ENCODE data around the gene DCP1A.

DCP1A gene

GRCh38 chr3:53380306-53380705 lies 33.0 kb upstream of the DCP1A start:
- Histone ChIP-seq H3F3A (ENCODE audit: insufficient read depth, low read length) (no peaks in the 10 kb centered on the region), H3K9me2 (ENCODE audit: low read depth, low read length) (no peaks in the 10 kb centered on the region), H3K27ac (ENCODE audit: low read depth, low read length, poor library complexity, severe bottlenecking) (no peak overlapping the region), H3K9me3 (ENCODE audit: low read length) (no peaks in the 10 kb centered on the region), H3K79me2 (ENCODE audit: insufficient read depth, low read length) (no peaks in the 10 kb centered on the region), H3K9ac (ENCODE audit: low read length) (no peak overlapping the region), H3K36me3 (ENCODE audit: insufficient read depth, low read length) (no peaks in the 10 kb centered on the region), H4K20me1 (ENCODE audit: insufficient read depth, low read length) (no peaks in the 10 kb centered on the region), H2AFZ (ENCODE audit: low read length) (no peak overlapping the region), H3K27me3 (ENCODE audit: insufficient read depth, low read length) (no peaks in the 10 kb centered on the region), H3K4me1 (ENCODE audit: insufficient read depth, low read length, severe bottlenecking) (no peaks in the 10 kb centered on the region), H3K4me3 (ENCODE audit: low read depth, low read length, poor library complexity, severe bottlenecking) (no peak overlapping the region), H3K4me2 (ENCODE audit: low read length) (no peak overlapping the region)
- no peak for TF ChIP-seq CTCF (IDR thresholded peaks at IDR 0.05; ENCODE audit: low read length)
- no peak for TF ChIP-seq EZH2 (IDR thresholded peaks at IDR 0.05; ENCODE audit: borderline replicate concordance, low read length)

- TF ChIP-seq EZH2 (IDR thresholded peaks at IDR 0.05; ENCODE audit: borderline replicate concordance, low read length) (no peak), CTCF (IDR thresholded peaks at IDR 0.05; ENCODE audit: low read length) (no peak)
- no peaks in the 10 kb centered on the region for H3K4me1 ChIP-seq (ENCODE audit: insufficient read depth, low read length, severe bottlenecking)
- no peak overlapping the region for H3K9ac ChIP-seq (ENCODE audit: low read length)
- H4K20me1 ChIP-seq (ENCODE audit: insufficient read depth, low read length): no peaks in the 10 kb centered on the region
- H3K4me2 ChIP-seq (ENCODE audit: low read length): no peak overlapping the region
- no peaks in the 10 kb centered on the region for H3K36me3 ChIP-seq (ENCODE audit: insufficient read depth, low read length)
- H3K9me3 ChIP-seq (ENCODE audit: low read length): no peaks in the 10 kb centered on the region
- no peaks in the 10 kb centered on the region for H3F3A ChIP-seq (ENCODE audit: insufficient read depth, low read length)
- H3K9me2 ChIP-seq (ENCODE audit: low read depth, low read length): no peaks in the 10 kb centered on the region
- H3K27me3 ChIP-seq (ENCODE audit: insufficient read depth, low read length): no peaks in the 10 kb centered on the region
- H3K4me3 ChIP-seq (ENCODE audit: low read depth, low read length, poor library complexity, severe bottlenecking): no peak overlapping the region
- no peaks in the 10 kb centered on the region for H3K79me2 ChIP-seq (ENCODE audit: insufficient read depth, low read length)
- no peak overlapping the region for H2AFZ ChIP-seq (ENCODE audit: low read length)
- no peak overlapping the region for H3K27ac ChIP-seq (ENCODE audit: low read depth, low read length, poor library complexity, severe bottlenecking)
Measured at GRCh38 chr3:53379898-53380297, 32.6 kb upstream of the DCP1A start.

GRCh38 chr3:53377794-53378193 lies 30.5 kb upstream of the DCP1A start:
- Histone ChIP-seq H3K9me2 (ENCODE audit: low read depth, low read length) (no peaks in the 10 kb centered on the region), H3K27ac (ENCODE audit: low read depth, low read length, poor library complexity, severe bottlenecking) (no peak overlapping the region), H3K36me3 (ENCODE audit: insufficient read depth, low read length) (no peaks in the 10 kb centered on the region), H4K20me1 (ENCODE audit: insufficient read depth, low read length) (no peaks in the 10 kb centered on the region), H2AFZ (ENCODE audit: low read length) (no peak overlapping the region), H3K4me3 (ENCODE audit: low read depth, low read length, poor library complexity, severe bottlenecking) (no peak overlapping the region), H3K4me1 (ENCODE audit: insufficient read depth, low read length, severe bottlenecking) (no peaks in the 10 kb centered on the region), H3K4me2 (ENCODE audit: low read length) (no peak overlapping the region), H3K9ac (ENCODE audit: low read length) (no peak overlapping the region), H3K27me3 (ENCODE audit: insufficient read depth, low read length) (no peaks in the 10 kb centered on the region), H3K79me2 (ENCODE audit: insufficient read depth, low read length) (no peaks in the 10 kb centered on the region), H3K9me3 (ENCODE audit: low read length) (no peaks in the 10 kb centered on the region), H3F3A (ENCODE audit: insufficient read depth, low read length) (no peaks in the 10 kb centered on the region)
- TF ChIP-seq CTCF (IDR thresholded peaks at IDR 0.05; ENCODE audit: low read length): no peak
- TF ChIP-seq EZH2 (IDR thresholded peaks at IDR 0.05; ENCODE audit: borderline replicate concordance, low read length): no peak

Measured in OCI-LY1 (cell line).